Measurements from ENCODE around the gene GPD1L. TPM values are rescaled to one million over a fixed set of nuclear protein-coding genes. Genes with fewer than 3 reads are reported as not detected.
"Not testable (repeated sequence)": the region's sequence is repeated elsewhere in the genome, so short reads cannot be mapped to it uniquely, and the experiment has no call there.

Gene GPD1L
- total RNA-seq, 1 donor from 2014 or later, result 16.6 TPM

- peaks cover 9% of the 10 kb centered on the region for H3K4me1 Mint-ChIP-seq (ENCODE audit: low read depth)
- intact Hi-C loops (cut with micrococcal nuclease), result no loop called here
- DNase-seq (ENCODE audit: low spot score), result no peak
- peaks cover 5% of the 10 kb centered on the region for H3K9me3 Mint-ChIP-seq
- no peak overlapping the region for H3K27ac Mint-ChIP-seq
- H3K4me3 Mint-ChIP-seq, result no peak overlapping the region
- H3K36me3 Mint-ChIP-seq (ENCODE audit: low read depth), result no peaks in the 10 kb centered on the region
- H3K27me3 Mint-ChIP-seq (ENCODE audit: insufficient read depth), result peaks cover 38% of the 10 kb centered on the region
Measured at GRCh38 chr3:32086464-32086863, 20.0 kb upstream of the GPD1L start.

GRCh38 chr3:32089476-32089875, 16.9 kb upstream of the GPD1L start:
- Mint-ChIP-seq H3K4me3 (no peak overlapping the region), H3K36me3 (ENCODE audit: low read depth) (no peaks in the 10 kb centered on the region)

GRCh38 chr3:32093204-32093603, 13.2 kb upstream of the GPD1L start:
- DNase-seq (ENCODE audit: low spot score), result no peak
- Mint-ChIP-seq H3K27me3 (ENCODE audit: insufficient read depth) (peaks cover 56% of the 10 kb centered on the region), H3K27ac (no peak overlapping the region), H3K9me3 (peaks cover 5% of the 10 kb centered on the region), H3K4me3 (no peak overlapping the region), H3K36me3 (ENCODE audit: low read depth) (peaks cover 2% of the 10 kb centered on the region), H3K4me1 (ENCODE audit: low read depth) (peaks cover 21% of the 10 kb centered on the region)
- intact Hi-C loops (cut with micrococcal nuclease), result no loop called here

More at GRCh38 chr3:32089476-32089875, 16.9 kb upstream of the GPD1L start:
- Mint-ChIP-seq H3K9me3 (peaks cover 5% of the 10 kb centered on the region), H3K4me1 (ENCODE audit: low read depth) (peaks cover 15% of the 10 kb centered on the region), H3K27ac (no peak overlapping the region), H3K27me3 (ENCODE audit: insufficient read depth) (peaks cover 43% of the 10 kb centered on the region)
- intact Hi-C loops (cut with micrococcal nuclease), result no loop called here
- DNase-seq (ENCODE audit: low spot score), result no peak

- Mint-ChIP-seq H3K27ac (no peak overlapping the region), H3K27me3 (ENCODE audit: insufficient read depth) (peaks cover 49% of the 10 kb centered on the region), H3K36me3 (ENCODE audit: low read depth) (peaks cover 4% of the 10 kb centered on the region), H3K4me3 (no peak overlapping the region), H3K4me1 (ENCODE audit: low read depth) (peaks cover 21% of the 10 kb centered on the region), H3K9me3 (no peaks in the 10 kb centered on the region)
- intact Hi-C loops (cut with micrococcal nuclease), result no loop called here
- DNase-seq (ENCODE audit: low spot score), result no peak
Measured at GRCh38 chr3:32095431-32095830, 11.0 kb upstream of the GPD1L start.

DNA sequence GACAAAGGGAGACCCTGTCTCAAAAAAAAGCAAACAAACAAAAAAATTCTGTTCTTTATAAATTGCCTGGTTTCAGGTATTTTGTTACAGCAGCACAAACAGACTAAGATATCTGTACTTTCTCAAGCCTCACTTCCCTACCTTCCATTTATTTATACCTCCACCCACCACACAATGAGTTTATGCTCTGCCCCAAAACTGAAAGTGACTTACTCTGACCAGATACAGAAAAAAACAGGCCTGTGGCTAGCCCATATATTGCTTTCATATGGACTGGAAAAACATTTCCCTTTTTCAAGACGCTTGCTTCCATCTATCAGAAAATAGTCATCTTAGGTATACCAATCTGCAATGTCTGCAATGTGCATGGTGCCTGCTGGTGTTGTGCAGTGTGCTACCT, 8.7 kb upstream of the GPD1L start:
- H3K4me3 Mint-ChIP-seq, result no peak overlapping the region
- no peak for DNase-seq (ENCODE audit: low spot score)
- intact Hi-C loops (cut with micrococcal nuclease), result no loop called here
- H3K4me1 Mint-ChIP-seq (ENCODE audit: low read depth), result peaks cover 6% of the 10 kb centered on the region
- no peak overlapping the region for H3K27ac Mint-ChIP-seq
- H3K36me3 Mint-ChIP-seq (ENCODE audit: low read depth), result peaks cover 8% of the 10 kb centered on the region
- peaks cover 33% of the 10 kb centered on the region for H3K27me3 Mint-ChIP-seq (ENCODE audit: insufficient read depth)
- H3K9me3 Mint-ChIP-seq, result peaks cover 14% of the 10 kb centered on the region

GRCh38 chr3:32098528-32098927, 7.9 kb upstream of the GPD1L start:
- Mint-ChIP-seq H3K4me3 (no peak overlapping the region), H3K27me3 (ENCODE audit: insufficient read depth) (peaks cover 28% of the 10 kb centered on the region), H3K4me1 (ENCODE audit: low read depth) (peaks cover 6% of the 10 kb centered on the region), H3K27ac (no peak overlapping the region), H3K9me3 (peaks cover 14% of the 10 kb centered on the region), H3K36me3 (ENCODE audit: low read depth) (peaks cover 8% of the 10 kb centered on the region)
- intact Hi-C loops (cut with micrococcal nuclease), result no loop called here
- DNase-seq (ENCODE audit: low spot score), result no peak

GRCh38 chr3:32100465-32100864, 6.0 kb upstream of the GPD1L start:
- H3K4me3 Mint-ChIP-seq, result no peak overlapping the region
- H3K27ac Mint-ChIP-seq, result no peak overlapping the region
- H3K27me3 Mint-ChIP-seq (ENCODE audit: insufficient read depth), result peaks cover 14% of the 10 kb centered on the region
- peaks cover 14% of the 10 kb centered on the region for H3K9me3 Mint-ChIP-seq
- intact Hi-C loops (cut with micrococcal nuclease), result loop anchor here (10.0 kb wide), 2 partner anchors 846 to 1756 kb away; no protein-coding TSS in a partner anchor
- H3K36me3 Mint-ChIP-seq (ENCODE audit: low read depth), result peaks cover 12% of the 10 kb centered on the region
- peaks cover 6% of the 10 kb centered on the region for H3K4me1 Mint-ChIP-seq (ENCODE audit: low read depth)
- no peak for DNase-seq (ENCODE audit: low spot score)

GRCh38 chr3:32102289-32102688, 4.1 kb upstream of the GPD1L start:
- H3K9me3 Mint-ChIP-seq, result peaks cover 14% of the 10 kb centered on the region
- no peak for DNase-seq (ENCODE audit: low spot score)
- peaks cover 5% of the 10 kb centered on the region for H3K27me3 Mint-ChIP-seq (ENCODE audit: insufficient read depth)
- H3K4me3 Mint-ChIP-seq, result no peak overlapping the region
- no peak overlapping the region for H3K27ac Mint-ChIP-seq
- intact Hi-C loops (cut with micrococcal nuclease), result loop anchor here (10.0 kb wide), 2 partner anchors 847 to 1757 kb away; no protein-coding TSS in a partner anchor
- peaks cover 16% of the 10 kb centered on the region for H3K4me1 Mint-ChIP-seq (ENCODE audit: low read depth)
- H3K36me3 Mint-ChIP-seq (ENCODE audit: low read depth), result peaks cover 16% of the 10 kb centered on the region

- Mint-ChIP-seq H3K27ac (no peak overlapping the region), H3K9me3 (peaks cover 14% of the 10 kb centered on the region), H3K27me3 (ENCODE audit: insufficient read depth) (peaks cover 1% of the 10 kb centered on the region), H3K4me1 (ENCODE audit: low read depth) (peaks cover 21% of the 10 kb centered on the region), H3K4me3 (no peak overlapping the region), H3K36me3 (ENCODE audit: low read depth) (peaks cover 15% of the 10 kb centered on the region)
- intact Hi-C loops (cut with micrococcal nuclease), result loop anchor here (10.0 kb wide), 2 partner anchors 850 to 1760 kb away; no protein-coding TSS in a partner anchor
- no peak for DNase-seq (ENCODE audit: low spot score)
Measured at GRCh38 chr3:32104492-32104891, 1.9 kb upstream of the GPD1L start.

- H3K36me3 Mint-ChIP-seq (ENCODE audit: low read depth), result peaks cover 16% of the 10 kb centered on the region
- DNase-seq (ENCODE audit: low spot score), result no peak
- H3K9me3 Mint-ChIP-seq, result peaks cover 14% of the 10 kb centered on the region
- no peaks in the 10 kb centered on the region for H3K27me3 Mint-ChIP-seq (ENCODE audit: insufficient read depth)
- H3K4me1 Mint-ChIP-seq (ENCODE audit: low read depth), result peaks cover 23% of the 10 kb centered on the region
- H3K27ac Mint-ChIP-seq, result peak overlapping the region; percentile 68
- intact Hi-C loops (cut with micrococcal nuclease), result loop anchor here (1.0 to 10.0 kb wide), 12 partner anchors 9 to 1761 kb away; partner anchors contain the start of genes CMTM8, CNOT10, DYNC1LI1 and STT3B
- H3K4me3 Mint-ChIP-seq, result peak overlapping the region; percentile 97
Measured at GRCh38 chr3:32105291-32106131, 909 bp upstream of the GPD1L start.

- Mint-ChIP-seq H3K27me3 (ENCODE audit: insufficient read depth) (no peaks in the 10 kb centered on the region), H3K27ac (peak overlapping the region; percentile 89), H3K4me1 (ENCODE audit: low read depth) (peaks cover 34% of the 10 kb centered on the region), H3K36me3 (ENCODE audit: low read depth) (peaks cover 16% of the 10 kb centered on the region), H3K9me3 (peaks cover 5% of the 10 kb centered on the region), H3K4me3 (peak overlapping the region; percentile 97)
- DNase-seq (ENCODE audit: low spot score), result peak; percentile 3
- intact Hi-C loops (cut with micrococcal nuclease), result loop anchor here (1.0 to 10.0 kb wide), 12 partner anchors 7 to 1762 kb away; partner anchors contain the start of genes CMTM8, CNOT10, DYNC1LI1 and STT3B
Measured at GRCh38 chr3:32106929-32107362, 526 bp downstream of the GPD1L start.

GRCh38 chr3:32108224-32108623, 1.8 kb downstream of the GPD1L start:
- intact Hi-C loops (cut with micrococcal nuclease), result loop anchor here (5.0 to 10.0 kb wide), 3 partner anchors 853 to 1763 kb away; partner anchors contain the start of gene UBP1
- not testable (repeated sequence) for H3K27ac Mint-ChIP-seq; H3K9me3 Mint-ChIP-seq; H3K27me3 Mint-ChIP-seq (ENCODE audit: insufficient read depth); H3K4me3 Mint-ChIP-seq; DNase-seq (ENCODE audit: low spot score)
- peaks cover 40% of the 10 kb centered on the region for H3K4me1 Mint-ChIP-seq (ENCODE audit: low read depth)
- H3K36me3 Mint-ChIP-seq (ENCODE audit: low read depth), result peaks cover 15% of the 10 kb centered on the region

- no peak for DNase-seq (ENCODE audit: low spot score)
- Mint-ChIP-seq H3K27ac (no peak overlapping the region), H3K36me3 (ENCODE audit: low read depth) (peaks cover 14% of the 10 kb centered on the region), H3K9me3 (no peaks in the 10 kb centered on the region), H3K4me3 (peak overlapping the region; percentile 12), H3K4me1 (ENCODE audit: low read depth) (peaks cover 50% of the 10 kb centered on the region), H3K27me3 (ENCODE audit: insufficient read depth) (no peaks in the 10 kb centered on the region)
- intact Hi-C loops (cut with micrococcal nuclease), result loop anchor here (5.0 to 10.0 kb wide), 3 partner anchors 854 to 1764 kb away; partner anchors contain the start of gene UBP1
Measured at GRCh38 chr3:32109256-32109655, 2.8 kb downstream of the GPD1L start.

Data from activated T-helper 1 cell treated with anti-CD3 and anti-CD28 coated beads, Interleukin-12 subunit alpha, Interleukin-12 subunit beta, Interleukin-2, Interleukin-4 antibody, amounts not matched to agents 30 ng/mL and 10 ng/mL and 1 ng/mL, durations not matched to agents 14 hours and 24 hours and 36 hours (primary cell).